CD4-positive, alpha-beta T cell (primary cell): ENCODE results near the gene HELB. TPM values are rescaled to one million over a fixed set of nuclear protein-coding genes. Genes with fewer than 3 reads are reported as not detected.

Experiments
- ATAC-seq: fragments of 200-7000 bp; cut with Tn5 transposase; one replicate; pipeline ENCODE4 v1.10.0; 2022; ENCODE audit warnings: mild to moderate bottlenecking; ENCODE audit not compliant: poor library complexity
- CTCF ChIA-PET: fragments of 350-600 bp; sonication (Branson Sonifier 250); formaldehyde crosslinking; loops from one replicate; lab custom pipeline; 2021; ENCODE audit warnings: antibody characterized with exemption, inconsistent platforms; lab: Charles Lee
- POLR2A ChIA-PET: fragments of 350-600 bp; sonication (Branson Sonifier 250); formaldehyde crosslinking; loops from one replicate; lab custom pipeline; 2021; ENCODE audit warnings: antibody characterized with exemption, inconsistent platforms; lab: Charles Lee
- DNase-seq, 14 experiments: peaks; one replicate each; pipeline ENCODE4 v3.0.0-alpha.2; 2013 to 2020; ENCODE audit warnings: mixed read lengths in 2 of 14
- H3K27ac ChIP-seq, 2 donors: one replicate each; pipeline versions ENCODE4 v1.5.1 to v1.7.0; 2013; ENCODE audit warnings: low read length in 2 of 2, low read depth in 1 of 2, mild to moderate bottlenecking in 1 of 2
- H3K27me3 ChIP-seq, 2 experiments: 1 replicate in 1 of 2; 2 replicates in 1 of 2; pipeline versions ENCODE4 v1.6.1 to v1.7.0; 2013; ENCODE audit warnings: low read length in 2 of 2, control low read depth in 1 of 2, mild to moderate bottlenecking in 1 of 2, moderate library complexity in 1 of 2; ENCODE audit not compliant: insufficient read depth in 2 of 2, control insufficient read depth in 1 of 2
- H3K36me3 ChIP-seq: one replicate; pipeline ENCODE4 v1.6.1; 2013; ENCODE audit warnings: low read length, control low read depth; ENCODE audit not compliant: insufficient read depth
- H3K4me1 ChIP-seq: one replicate; pipeline ENCODE4 v1.6.1; 2013; ENCODE audit warnings: low read length, control low read depth; ENCODE audit not compliant: insufficient read depth
- H3K4me3 ChIP-seq: one replicate; pipeline ENCODE4 v1.5.1; 2013; ENCODE audit warnings: mild to moderate bottlenecking, low read length, moderate library complexity
- H3K9me3 ChIP-seq, 2 experiments: 1 replicate in 1 of 2; 2 replicates in 1 of 2; pipeline versions ENCODE4 v1.6.1 to v1.7.0; 2013; ENCODE audit warnings: low read length in 2 of 2, mild to moderate bottlenecking in 2 of 2, control low read depth in 1 of 2, moderate library complexity in 1 of 2; ENCODE audit not compliant: control insufficient read depth in 1 of 2, insufficient read depth in 1 of 2
- H3K27ac Mint-ChIP-seq: one replicate; pipeline ENCODE4 v1.8.0; 2020; ENCODE audit warnings: mixed read lengths
- H3K27me3 Mint-ChIP-seq: one replicate; pipeline ENCODE4 v1.8.0; 2021; ENCODE audit warnings: mixed read lengths
- H3K36me3 Mint-ChIP-seq: one replicate; pipeline ENCODE4 v1.8.0; 2021; ENCODE audit warnings: low read depth, mixed read lengths
- H3K4me1 Mint-ChIP-seq: one replicate; pipeline ENCODE4 v1.8.0; 2021; ENCODE audit warnings: low read depth, mixed read lengths
- H3K4me3 Mint-ChIP-seq: one replicate; pipeline ENCODE4 v1.8.0; 2020; ENCODE audit warnings: mild to moderate bottlenecking, mixed read lengths
- H3K9me3 Mint-ChIP-seq: one replicate; pipeline ENCODE4 v1.8.0; 2020; ENCODE audit warnings: mixed read lengths
- intact Hi-C, 2 experiments: fragments of 100-400 bp; cut with DNase I in 1 of 2; cut with micrococcal nuclease in 1 of 2; formaldehyde crosslinking; loops; one replicate each; pipeline versions ENCODE4 v1.15.1 to v1.9.0; 2023 to 2025; cut with DNase I, micrococcal nuclease
- total RNA-seq, 174 experiments: library from RNA in 2 of 174; stranded (reverse) in 2 of 174; gene quantifications; one replicate each; pipeline ENCODE4 v1.2.3 and lab custom pipeline; 2021 to 2026
- TF ChIP-seq, protein P1 (sequence below): fragments of 200-600 bp; IDR thresholded peaks from one replicate; pipeline ENCODE4 v1.8.0; 2022; ENCODE audit warnings: antibody characterized with exemption, mild to moderate bottlenecking

HELB gene
- total RNA-seq, 2 experiments from 2014 or later: 33.8 to 35.8 TPM

DNA sequence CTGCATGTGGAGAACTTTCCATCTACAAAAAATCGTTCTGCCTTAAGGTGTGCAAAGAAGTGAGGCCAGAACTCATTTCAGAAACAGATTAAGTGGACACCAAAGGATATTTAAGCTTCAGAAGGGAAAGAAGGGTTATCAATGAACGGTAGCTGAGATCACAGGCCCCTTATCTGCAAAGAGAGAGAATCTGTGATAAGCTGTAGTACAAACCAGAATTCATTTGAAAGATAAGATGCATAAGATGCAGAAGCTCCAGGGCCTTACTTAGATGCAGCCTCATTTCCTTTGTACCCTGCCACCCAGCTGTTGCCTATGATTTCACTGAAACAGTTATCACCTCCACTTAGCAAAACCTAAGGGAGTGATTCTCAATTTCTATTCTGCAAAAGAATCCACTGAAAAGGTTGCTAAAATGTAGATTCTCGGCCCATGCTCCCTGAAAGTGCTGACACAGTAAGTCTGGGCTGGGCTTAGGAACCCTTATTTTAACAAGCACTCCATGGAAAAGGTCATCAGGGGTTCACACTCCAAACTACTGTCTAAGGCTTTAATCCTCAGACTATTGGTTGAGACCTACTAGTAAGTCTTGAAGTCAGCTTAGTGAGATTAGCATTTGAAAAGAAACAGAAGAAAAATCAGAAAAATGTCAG lies 64.8 kb downstream of the HELB start:
- CTCF ChIA-PET: no interaction called here
- ATAC-seq (no peak), DNase-seq (no peak)
- H3K27ac Mint-ChIP-seq: no peak overlapping the region
- Histone ChIP-seq H3K36me3 (peaks cover 13% of the 10 kb centered on the region), H3K27me3 (no peaks in the 10 kb centered on the region), H3K9me3 (no peaks in the 10 kb centered on the region), H3K4me1 (no peaks in the 10 kb centered on the region), H3K27ac (no peak overlapping the region), H3K4me3 (no peak overlapping the region)
- H3K4me1 Mint-ChIP-seq: no peaks in the 10 kb centered on the region
- H3K36me3 Mint-ChIP-seq: peaks cover 60% of the 10 kb centered on the region
- no peaks in the 10 kb centered on the region for H3K27me3 Mint-ChIP-seq
- H3K4me3 Mint-ChIP-seq: no peak overlapping the region
- POLR2A ChIA-PET: interaction anchor here (1.7 kb wide), 1 partner anchor 97 kb away, joined by 4 read pairs; no protein-coding TSS in a partner anchor
- TF ChIP-seq, protein P1, sequence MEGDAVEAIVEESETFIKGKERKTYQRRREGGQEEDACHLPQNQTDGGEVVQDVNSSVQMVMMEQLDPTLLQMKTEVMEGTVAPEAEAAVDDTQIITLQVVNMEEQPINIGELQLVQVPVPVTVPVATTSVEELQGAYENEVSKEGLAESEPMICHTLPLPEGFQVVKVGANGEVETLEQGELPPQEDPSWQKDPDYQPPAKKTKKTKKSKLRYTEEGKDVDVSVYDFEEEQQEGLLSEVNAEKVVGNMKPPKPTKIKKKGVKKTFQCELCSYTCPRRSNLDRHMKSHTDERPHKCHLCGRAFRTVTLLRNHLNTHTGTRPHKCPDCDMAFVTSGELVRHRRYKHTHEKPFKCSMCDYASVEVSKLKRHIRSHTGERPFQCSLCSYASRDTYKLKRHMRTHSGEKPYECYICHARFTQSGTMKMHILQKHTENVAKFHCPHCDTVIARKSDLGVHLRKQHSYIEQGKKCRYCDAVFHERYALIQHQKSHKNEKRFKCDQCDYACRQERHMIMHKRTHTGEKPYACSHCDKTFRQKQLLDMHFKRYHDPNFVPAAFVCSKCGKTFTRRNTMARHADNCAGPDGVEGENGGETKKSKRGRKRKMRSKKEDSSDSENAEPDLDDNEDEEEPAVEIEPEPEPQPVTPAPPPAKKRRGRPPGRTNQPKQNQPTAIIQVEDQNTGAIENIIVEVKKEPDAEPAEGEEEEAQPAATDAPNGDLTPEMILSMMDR: no peak
- intact Hi-C loops: no loop called here
- H3K9me3 Mint-ChIP-seq: no peaks in the 10 kb centered on the region

DNA sequence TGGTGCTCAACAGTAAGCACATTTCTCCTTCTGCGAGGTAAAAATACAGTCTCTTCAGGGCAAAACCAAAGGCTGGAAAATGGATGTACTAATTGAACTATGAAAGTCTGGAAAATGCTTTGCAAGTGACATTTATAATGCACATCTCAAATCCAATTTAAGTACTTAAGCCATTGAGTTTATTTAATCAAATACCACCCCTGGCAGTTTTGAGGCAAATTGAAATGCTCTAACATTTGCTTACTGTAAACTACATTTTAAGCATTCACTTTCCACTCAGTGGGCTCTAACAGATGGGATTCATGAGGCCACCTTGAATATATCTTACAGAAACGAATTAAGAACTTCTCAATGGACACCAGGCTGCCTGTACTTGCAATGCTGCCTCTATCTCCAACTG lies 69.7 kb downstream of the HELB start:
- Histone ChIP-seq H3K36me3 (peaks cover 11% of the 10 kb centered on the region), H3K27ac (no peak overlapping the region), H3K4me3 (no peak overlapping the region), H3K9me3 (no peaks in the 10 kb centered on the region), H3K27me3 (no peaks in the 10 kb centered on the region), H3K4me1 (no peaks in the 10 kb centered on the region)
- Mint-ChIP-seq H3K4me1 (no peaks in the 10 kb centered on the region), H3K27me3 (no peaks in the 10 kb centered on the region), H3K4me3 (no peak overlapping the region), H3K9me3 (no peaks in the 10 kb centered on the region), H3K27ac (no peak overlapping the region), H3K36me3 (peaks cover 56% of the 10 kb centered on the region)
- no peak for ATAC-seq
- no peak for DNase-seq
- intact Hi-C loops: no loop called here
- ChIA-PET POLR2A (no interaction called here), CTCF (no interaction called here)
- TF ChIP-seq, protein P1: no peak

- Histone ChIP-seq H3K4me1 (no peaks in the 10 kb centered on the region), H3K36me3 (peaks cover 3% of the 10 kb centered on the region), H3K27ac (no peak overlapping the region), H3K27me3 (no peaks in the 10 kb centered on the region), H3K9me3 (no peaks in the 10 kb centered on the region), H3K4me3 (no peak overlapping the region)
- DNase-seq (no peak), ATAC-seq (no peak)
- CTCF ChIA-PET: interaction anchor here (0.9 kb wide), 1 partner anchor 22 kb away, joined by 3 read pairs; no protein-coding TSS in a partner anchor
- H3K4me3 Mint-ChIP-seq: no peak overlapping the region
- no peaks in the 10 kb centered on the region for H3K27me3 Mint-ChIP-seq
- POLR2A ChIA-PET: interaction anchor here (0.7 kb wide), 1 partner anchor 71 kb away, joined by 3 read pairs; no protein-coding TSS in a partner anchor
- no peaks in the 10 kb centered on the region for H3K9me3 Mint-ChIP-seq
- TF ChIP-seq, protein P1: no peak
- no peak overlapping the region for H3K27ac Mint-ChIP-seq
- intact Hi-C loops: no loop called here
- H3K4me1 Mint-ChIP-seq: no peaks in the 10 kb centered on the region
- peaks cover 30% of the 10 kb centered on the region for H3K36me3 Mint-ChIP-seq
Observed at GRCh38 chr12:66375560-66375959, 73.3 kb downstream of the HELB start.
